HEK293T (cell line): ENCODE results near the gene GPR180.
"Not testable (repeated sequence)": the region's sequence is repeated elsewhere in the genome, so short reads cannot be mapped to it uniquely, and the experiment has no call there.

ENCODE experiments used
- CTBP1 ChIP-seq: fragments of 450-650 bp; IDR thresholded peaks from 2 replicates; pipeline ENCODE4 v1.6.1; 2016; ENCODE audit warnings: borderline replicate concordance
- ELF4 ChIP-seq: fragments of 450-650 bp; IDR thresholded peaks from 2 replicates; pipeline ENCODE4 v1.6.1; 2017; ENCODE audit warnings: antibody characterized with exemption
- PKNOX1 ChIP-seq: fragments of 450-650 bp; IDR thresholded peaks from 2 replicates; pipeline ENCODE4 v1.6.1; 2016
- TARDBP ChIP-seq: fragments of 450-650 bp; IDR thresholded peaks from 2 replicates; pipeline ENCODE4 v1.6.1; 2016

- not testable (repeated sequence) for TF ChIP-seq ELF4, TARDBP, PKNOX1, CTBP1
These were observed 36.0 kb downstream of the GPR180 start for GRCh38 chr13:94637677-94638076.
